ENCODE measurements around the gene AKNAD1. TPM values are rescaled to one million over a fixed set of nuclear protein-coding genes. Genes with fewer than 3 reads are reported as not detected.

AKNAD1 gene
- total RNA-seq, 4 donors from 2014 or later, result not detected

GRCh38 chr1:108851567-108851966 is 5.3 kb downstream of the AKNAD1 start:
- Histone ChIP-seq H3K36me3 (no peaks in the 10 kb centered on the region), H3K4me3 (no peak overlapping the region), H3K27me3 (no peaks in the 10 kb centered on the region), H3K4me1 (no peaks in the 10 kb centered on the region), H3K9me3 (no peaks in the 10 kb centered on the region), H3K27ac (no peak overlapping the region)
- TF ChIP-seq CTCF (IDR thresholded peaks at IDR 0.05) (no peak), POLR2A (IDR thresholded peaks at IDR 0.05) (no peak)
- DNase-seq, result no peak

GRCh38 chr1:108850929-108851328 is 6.0 kb downstream of the AKNAD1 start:
- Histone ChIP-seq H3K4me3 (no peak overlapping the region), H3K27me3 (no peaks in the 10 kb centered on the region), H3K9me3 (no peaks in the 10 kb centered on the region), H3K36me3 (no peaks in the 10 kb centered on the region), H3K4me1 (no peaks in the 10 kb centered on the region), H3K27ac (no peak overlapping the region)
- no peak for DNase-seq
- TF ChIP-seq CTCF (IDR thresholded peaks at IDR 0.05) (no peak), POLR2A (IDR thresholded peaks at IDR 0.05) (no peak)

- Histone ChIP-seq H3K27ac (no peak overlapping the region), H3K36me3 (no peaks in the 10 kb centered on the region), H3K4me3 (no peak overlapping the region), H3K4me1 (no peaks in the 10 kb centered on the region), H3K9me3 (no peaks in the 10 kb centered on the region), H3K27me3 (no peaks in the 10 kb centered on the region)
- TF ChIP-seq CTCF (IDR thresholded peaks at IDR 0.05) (no peak), POLR2A (IDR thresholded peaks at IDR 0.05) (no peak)
- DNase-seq, result no peak
These were observed 8.1 kb downstream of the AKNAD1 start for GRCh38 chr1:108848806-108849205.

GRCh38 chr1:108847494-108847893 is 9.4 kb downstream of the AKNAD1 start:
- DNase-seq, result no peak
- no peaks in the 10 kb centered on the region for H3K4me1 ChIP-seq
- no peaks in the 10 kb centered on the region for H3K36me3 ChIP-seq
- no peak overlapping the region for H3K27ac ChIP-seq
- H3K9me3 ChIP-seq, result no peaks in the 10 kb centered on the region
- H3K27me3 ChIP-seq, result no peaks in the 10 kb centered on the region
- no peak overlapping the region for H3K4me3 ChIP-seq
- TF ChIP-seq CTCF (IDR thresholded peaks at IDR 0.05) (no peak), POLR2A (IDR thresholded peaks at IDR 0.05) (no peak)

- Histone ChIP-seq H3K9me3 (no peaks in the 10 kb centered on the region), H3K27ac (no peak overlapping the region), H3K4me3 (no peak overlapping the region), H3K4me1 (no peaks in the 10 kb centered on the region), H3K27me3 (no peaks in the 10 kb centered on the region), H3K36me3 (no peaks in the 10 kb centered on the region)
- DNase-seq, result no peak
- TF ChIP-seq CTCF (IDR thresholded peaks at IDR 0.05) (no peak), POLR2A (IDR thresholded peaks at IDR 0.05) (no peak)
These were observed 10.9 kb downstream of the AKNAD1 start for GRCh38 chr1:108845991-108846390.

- Histone ChIP-seq H3K9me3 (no peaks in the 10 kb centered on the region), H3K27me3 (no peaks in the 10 kb centered on the region), H3K4me3 (no peak overlapping the region), H3K4me1 (no peaks in the 10 kb centered on the region), H3K27ac (no peak overlapping the region), H3K36me3 (no peaks in the 10 kb centered on the region)
- TF ChIP-seq CTCF (IDR thresholded peaks at IDR 0.05), result no peak
- DNase-seq, result no peak
These were observed 11.4 kb downstream of the AKNAD1 start for GRCh38 chr1:108845446-108845845.
